Right renal cortex interstitium (tissue), 3 donors: Measurements from ENCODE around the gene WDR38. TPM values are rescaled to one million over a fixed set of nuclear protein-coding genes. Genes with fewer than 3 reads are reported as not detected.
A peak's percentile ranks its signal among the peaks of the same experiment; 100 is the strongest.

Source experiments
- DNase-seq, 3 donors: peaks; one replicate each; pipeline ENCODE4 v3.0.0-alpha.2; 2013; ENCODE audit warnings: low read depth in 3 of 3, low spot score in 2 of 3
- polyA plus RNA-seq, 3 donors: library from polyadenylated mRNA; unstranded; fragments of 120-200 nt; gene quantifications; one replicate each; pipeline ENCODE4 v1.2.1, GENCODE V29; 2013; ENCODE audit not compliant: insufficient read length in 3 of 3

Gene WDR38
- polyA plus RNA-seq, 3 donors: 0.24 to 0.37 (median 0.37) TPM

- DNase-seq: no peak
These were observed 2.9 kb downstream of the WDR38 start for GRCh38 chr9:124855944-124856765.

- DNase-seq: no peak
These were observed 4.4 kb downstream of the WDR38 start for GRCh38 chr9:124857533-124858162.

DNA sequence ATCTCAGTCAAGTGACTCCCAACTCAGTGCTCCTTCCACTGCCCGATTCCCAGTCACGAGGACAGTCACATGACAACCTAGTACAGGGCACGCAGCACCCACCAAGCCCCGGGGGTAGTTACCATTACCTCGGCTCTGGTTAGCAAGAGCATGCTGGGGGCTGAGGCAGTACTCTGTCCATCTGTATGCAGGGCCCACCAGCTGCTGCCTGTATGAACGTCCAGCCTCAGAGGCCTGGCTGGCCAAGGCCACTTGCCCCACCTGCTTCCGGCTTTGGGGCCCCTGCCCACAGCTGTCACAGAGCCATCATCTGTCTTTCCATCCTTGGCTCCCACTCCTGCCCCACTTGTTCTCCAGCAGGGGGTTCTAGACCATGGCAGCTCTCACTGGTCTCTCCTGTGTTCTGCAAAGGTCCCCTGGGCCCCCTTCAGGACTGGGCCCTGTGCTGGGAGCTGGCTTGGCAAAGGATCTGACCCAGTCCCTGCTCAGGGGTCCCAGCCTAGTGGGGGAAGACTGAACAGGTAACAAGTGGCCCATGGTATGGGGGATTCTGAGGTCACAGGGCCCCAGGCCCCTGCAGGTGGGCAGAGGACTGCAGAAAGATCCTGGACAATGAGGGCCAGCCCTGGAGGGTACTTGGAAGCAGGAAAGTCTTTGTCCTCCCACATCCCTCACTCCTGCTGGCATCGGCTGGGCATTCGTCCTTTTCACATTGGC, 5.2 kb downstream of the WDR38 start:
- no peak for DNase-seq

DNA sequence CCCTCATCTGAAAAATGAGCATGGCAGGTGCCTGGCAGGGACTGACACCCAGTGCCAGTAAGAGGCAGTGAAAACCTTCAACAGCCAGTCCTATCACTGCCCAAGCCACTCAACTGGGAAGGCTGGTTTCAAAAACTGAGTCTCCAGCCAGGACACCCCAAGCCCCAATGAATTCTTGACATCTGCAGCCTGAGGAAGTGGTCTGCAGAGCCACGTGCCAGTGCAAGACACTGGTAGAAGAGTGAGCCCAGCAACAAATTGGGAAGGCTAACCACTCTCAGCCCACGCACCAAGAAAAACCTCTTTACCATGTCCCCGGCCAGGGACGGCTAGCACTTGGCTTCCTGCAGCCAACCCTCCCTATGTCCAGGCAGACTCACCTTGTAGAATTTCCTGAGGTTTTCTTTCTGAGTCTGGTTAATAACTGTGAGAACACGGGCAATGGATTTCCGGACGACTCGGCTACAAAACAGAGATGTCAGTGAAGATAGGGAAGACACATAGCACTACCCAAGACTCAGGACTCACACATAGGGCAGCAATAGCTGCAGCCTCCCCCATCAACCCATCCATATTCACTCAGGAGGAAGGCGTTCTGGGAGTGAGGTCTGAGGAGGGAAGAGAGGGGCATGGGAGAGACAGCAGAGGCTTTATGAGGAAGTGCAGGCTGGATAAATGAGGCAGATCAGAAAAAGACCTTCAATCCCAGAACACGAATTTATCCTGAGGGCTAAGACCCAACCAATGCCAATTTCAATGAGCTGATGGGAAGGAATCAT, 6.7 kb downstream of the WDR38 start:
- DNase-seq: no peak

DNA sequence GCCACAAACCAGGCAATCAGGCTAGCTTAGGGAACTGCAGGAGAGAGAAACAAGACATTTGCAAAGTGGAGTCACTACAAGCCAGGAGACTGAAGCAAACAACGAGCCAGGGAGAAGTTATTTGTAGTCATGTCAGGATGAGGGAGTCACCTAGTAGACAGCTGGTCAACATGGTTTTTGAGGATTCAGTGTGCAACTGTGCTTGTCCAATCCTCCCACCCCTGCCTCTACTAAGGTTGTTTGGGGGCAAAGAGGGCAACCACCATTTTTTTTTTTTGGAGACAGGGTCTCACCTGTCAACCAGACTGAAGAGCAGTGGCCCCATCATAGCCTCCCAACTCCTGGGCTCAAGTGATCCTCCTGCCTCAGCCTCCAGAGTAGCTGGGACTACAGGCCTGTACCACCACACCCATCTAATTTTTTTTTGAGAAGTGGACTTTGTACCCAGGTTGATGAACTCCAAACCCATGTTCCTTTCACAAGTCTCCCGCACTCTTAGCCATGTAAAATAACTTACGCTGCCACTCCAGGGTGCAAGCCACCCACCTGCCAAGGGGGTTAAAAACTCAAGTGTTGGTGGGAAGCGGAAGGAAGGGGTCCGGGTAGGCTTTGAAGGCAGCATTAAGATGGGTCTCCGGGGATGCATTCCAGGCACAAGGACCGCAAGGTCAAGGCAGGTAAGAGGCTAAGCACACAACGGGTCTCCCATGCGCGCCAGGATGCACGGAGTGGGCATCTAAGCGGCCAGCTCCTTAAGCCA, 7.5 kb downstream of the WDR38 start:
- no peak for DNase-seq

- peak; percentile 77 to 89 (median 82) for DNase-seq
These were observed 8.3 kb downstream of the WDR38 start, which contains the start of the genes ARPC5L and RPL35 for GRCh38 chr9:124861342-124862229. TSS of gene ARPC5L (plus strand) at chr9:124862130. CDS start at chr9:124869291, 7,161 bp downstream. TSS of gene RPL35 (minus strand) at chr9:124861957. CDS start at chr9:124861912, 45 bp downstream.

GRCh38 chr9:124863371-124863871, 10.2 kb downstream of the WDR38 start:
- no peak for DNase-seq

DNA sequence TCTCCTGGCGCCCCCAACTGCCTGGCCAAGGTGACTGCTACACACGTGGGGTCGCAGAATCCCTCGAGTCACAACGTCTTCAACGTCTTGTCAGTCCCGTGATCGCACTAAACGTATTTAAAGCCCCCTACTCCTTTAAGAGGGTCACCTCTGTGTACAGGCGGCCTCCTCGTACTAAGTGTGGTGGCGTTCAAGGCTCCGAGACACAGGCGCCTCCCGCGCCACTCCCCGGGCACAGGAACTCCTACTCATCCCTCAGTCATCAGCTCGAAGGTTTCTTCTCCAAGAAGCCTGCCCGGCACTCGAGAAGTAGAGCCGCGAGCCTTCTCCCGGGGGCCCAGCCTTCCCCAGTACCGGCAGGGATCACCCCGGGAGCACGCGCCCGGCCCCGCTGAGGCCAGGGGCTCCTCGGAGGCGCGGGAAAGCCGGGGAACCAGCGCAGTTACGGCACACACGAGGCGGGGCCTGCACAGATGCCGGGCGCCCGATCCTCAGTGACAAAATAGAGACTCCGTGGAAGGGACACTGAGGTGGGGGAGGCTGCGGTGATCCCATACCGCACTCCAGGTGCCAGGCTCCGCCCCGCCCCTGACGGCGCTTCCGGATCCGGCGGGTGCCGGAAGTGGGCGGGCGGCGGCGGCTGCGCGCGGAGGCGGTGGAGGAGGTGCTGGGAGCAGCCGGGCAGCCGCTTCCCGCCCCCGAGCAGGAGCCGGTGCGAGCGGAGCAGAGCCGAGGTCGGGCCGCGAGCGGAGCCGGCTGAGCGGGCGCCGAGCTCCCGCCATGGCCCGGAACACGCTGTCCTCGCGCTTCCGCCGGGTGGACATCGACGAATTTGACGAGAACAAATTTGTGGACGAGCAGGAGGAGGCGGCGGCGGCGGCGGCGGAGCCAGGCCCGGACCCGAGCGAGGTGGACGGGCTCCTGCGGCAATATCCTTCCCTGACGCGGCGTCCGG, 15.5 kb downstream of the WDR38 start:
- peak in 1 of 3 donors; percentile 57 for DNase-seq

DNA sequence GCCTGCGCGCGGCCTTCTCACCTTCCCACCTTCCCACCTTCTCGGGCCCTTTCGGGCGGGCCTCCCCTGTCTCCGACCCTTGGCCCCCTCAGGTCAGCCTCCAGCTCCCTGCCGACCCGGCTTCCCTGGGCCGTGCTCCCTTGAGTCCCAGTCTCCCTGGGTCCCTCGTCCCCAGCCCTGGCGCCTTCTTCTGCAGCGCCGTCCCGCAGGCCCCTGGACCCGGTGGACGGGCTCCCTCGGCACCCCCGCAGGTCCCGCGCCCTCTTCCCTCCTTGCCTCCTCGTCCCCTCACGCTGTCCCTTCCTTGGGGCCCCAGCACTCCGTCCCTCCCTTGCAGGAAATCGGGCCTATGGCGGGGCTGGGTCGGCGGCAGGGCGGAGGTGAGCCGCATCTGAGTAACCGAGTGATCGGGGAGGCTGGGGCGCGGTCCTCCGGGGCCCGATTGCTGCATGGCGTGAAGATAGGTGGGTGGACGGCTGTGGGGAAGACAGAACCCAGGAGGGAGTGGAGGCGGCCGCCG, 16.3 kb downstream of the WDR38 start:
- DNase-seq: no peak

GRCh38 chr9:124869986-124870560, 16.8 kb downstream of the WDR38 start:
- DNase-seq: no peak

DNA sequence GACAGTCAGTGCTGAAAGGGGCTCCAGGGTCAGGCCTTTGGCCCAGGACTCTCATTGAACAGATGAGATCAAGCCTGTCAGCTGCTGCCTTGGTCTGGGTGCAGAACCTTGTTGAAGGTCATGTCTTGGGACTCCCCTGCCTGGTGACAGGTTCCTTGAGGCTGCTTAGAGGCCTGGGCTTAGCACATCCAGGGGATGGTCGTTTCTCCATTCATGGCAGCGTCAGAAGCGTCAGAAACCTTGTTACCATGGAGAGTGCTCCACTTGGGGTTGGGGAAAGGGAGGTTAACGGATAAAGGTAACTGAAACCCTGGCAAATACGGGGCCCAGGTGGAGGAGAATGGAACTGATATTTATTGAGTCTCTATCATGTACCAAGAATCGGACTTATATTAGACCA, 17.5 kb downstream of the WDR38 start:
- DNase-seq: no peak

DNA sequence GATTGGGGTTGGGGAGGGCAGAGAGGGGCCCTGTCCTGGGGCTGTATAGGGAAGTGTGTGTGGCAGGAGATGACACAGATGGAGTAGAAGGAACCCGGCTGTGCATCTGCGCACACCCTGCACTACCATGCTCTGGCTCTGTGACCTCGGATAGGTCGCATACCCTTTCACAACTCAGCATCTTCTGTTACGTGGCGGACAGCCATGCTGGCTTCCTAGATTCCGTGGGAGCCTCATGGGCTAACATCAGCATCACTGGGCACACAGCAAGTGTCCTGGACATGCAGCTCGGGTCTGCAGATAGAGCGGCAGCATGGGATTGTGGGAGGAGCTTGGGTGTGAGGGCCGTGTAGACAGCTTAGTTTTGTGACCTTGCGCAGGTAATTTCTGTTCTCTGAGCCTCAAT, 17.9 kb downstream of the WDR38 start:
- DNase-seq: no peak

DNA sequence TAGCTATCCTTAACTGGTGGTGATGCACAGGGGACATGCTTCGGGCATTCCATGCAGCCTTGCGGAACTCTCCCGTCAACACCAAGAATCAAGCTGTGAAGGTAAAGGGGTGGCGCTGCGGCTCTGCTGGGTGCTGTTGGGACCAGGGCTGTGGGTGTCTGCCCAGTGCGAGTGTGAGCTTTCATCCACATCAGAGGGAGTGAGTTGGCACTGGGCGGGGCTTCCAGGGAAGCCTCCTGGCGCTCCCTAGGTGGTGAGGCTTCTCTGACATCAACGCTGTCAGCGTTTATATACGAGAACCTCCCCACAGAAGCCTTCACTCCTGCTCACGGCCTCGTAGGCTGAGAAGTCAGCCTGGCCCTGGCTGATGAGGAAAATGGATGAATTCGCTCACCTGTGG, 20.4 kb downstream of the WDR38 start:
- DNase-seq: no peak

GRCh38 chr9:124875501-124875900, 22.2 kb downstream of the WDR38 start:
- DNase-seq: no peak

- no peak for DNase-seq
These were observed 23.9 kb downstream of the WDR38 start for GRCh38 chr9:124877021-124877782.

- no peak for DNase-seq
These were observed 24.8 kb downstream of the WDR38 start for GRCh38 chr9:124878021-124878420.
